Measurements from ENCODE around the gene MNAT1. TPM values are rescaled to one million over a fixed set of nuclear protein-coding genes. Genes with fewer than 3 reads are reported as not detected.
"Not testable (repeated sequence)": the region's sequence is repeated elsewhere in the genome, so short reads cannot be mapped to it uniquely, and the experiment has no call there.

Gene MNAT1
- polyA plus RNA-seq, 1 donor from 2014 or later = 104 TPM

- no peak overlapping the region for H3K4me2 ChIP-seq (ENCODE audit: low read length)
These were observed 111.0 kb downstream of the MNAT1 start for GRCh38 chr14:60845523-60845922.

GRCh38 chr14:60848066-60848465 is 113.5 kb downstream of the MNAT1 start:
- Histone ChIP-seq H3K4me3 (ENCODE audit: low read length) (no peak overlapping the region), H2AFZ (ENCODE audit: low read depth, low read length) (no peak overlapping the region), H3K27ac (ENCODE audit: low read length) (no peak overlapping the region), H3K36me3 (ENCODE audit: insufficient read depth, low read length) (no peaks in the 10 kb centered on the region), H3K9me3 (ENCODE audit: low read length) (no peaks in the 10 kb centered on the region), H4K20me1 (ENCODE audit: insufficient read depth) (no peaks in the 10 kb centered on the region), H3K27me3 (ENCODE audit: insufficient read depth, low read depth, low read length) (no peaks in the 10 kb centered on the region), H3K9me2 (ENCODE audit: insufficient read depth, low read length) (no peaks in the 10 kb centered on the region), H3F3A (ENCODE audit: insufficient read depth, low read length, poor library complexity, severe bottlenecking) (no peaks in the 10 kb centered on the region), H3K9ac (ENCODE audit: low read length) (no peak overlapping the region), H3K79me2 (replicated peaks; ENCODE audit: insufficient read depth, low read length) (no peaks in the 10 kb centered on the region), H3K4me2 (ENCODE audit: low read length) (no peak overlapping the region)
- TF ChIP-seq RAD21 (conservative IDR thresholded peaks at IDR 0.05) (no peak), CTCF (IDR thresholded peaks at IDR 0.05; ENCODE audit: poor library complexity, severe bottlenecking) (no peak), MXI1 (conservative IDR thresholded peaks at IDR 0.05; ENCODE audit: poor library complexity, severe bottlenecking) (no peak), REST (IDR thresholded peaks at IDR 0.05; ENCODE audit: borderline replicate concordance) (no peak), SMC3 (conservative IDR thresholded peaks at IDR 0.05; ENCODE audit: poor library complexity) (no peak), EP300 (conservative IDR thresholded peaks at IDR 0.05; ENCODE audit: poor library complexity, severe bottlenecking) (no peak)

More at GRCh38 chr14:60845523-60845922, 111.0 kb downstream of the MNAT1 start:
- Histone ChIP-seq H3K27me3 (ENCODE audit: insufficient read depth, low read depth, low read length) (no peaks in the 10 kb centered on the region), H3K4me3 (ENCODE audit: low read length) (no peak overlapping the region), H3K79me2 (replicated peaks; ENCODE audit: insufficient read depth, low read length) (no peaks in the 10 kb centered on the region), H3K36me3 (ENCODE audit: insufficient read depth, low read length) (no peaks in the 10 kb centered on the region), H3K9ac (ENCODE audit: low read length) (no peak overlapping the region), H3K27ac (ENCODE audit: low read length) (no peak overlapping the region), H3K9me3 (ENCODE audit: low read length) (no peaks in the 10 kb centered on the region), H2AFZ (ENCODE audit: low read depth, low read length) (no peak overlapping the region), H3F3A (ENCODE audit: insufficient read depth, low read length, poor library complexity, severe bottlenecking) (no peaks in the 10 kb centered on the region), H4K20me1 (ENCODE audit: insufficient read depth) (no peaks in the 10 kb centered on the region), H3K9me2 (ENCODE audit: insufficient read depth, low read length) (no peaks in the 10 kb centered on the region)
- TF ChIP-seq SMC3 (conservative IDR thresholded peaks at IDR 0.05; ENCODE audit: poor library complexity) (no peak), POLR2AphosphoS5 (IDR thresholded peaks at IDR 0.05) (no peak), EZH2 (IDR thresholded peaks at IDR 0.05; ENCODE audit: borderline replicate concordance, insufficient read depth, low read length, poor library complexity, severe bottlenecking) (no peak), CTCF (IDR thresholded peaks at IDR 0.05; ENCODE audit: poor library complexity, severe bottlenecking) (no peak), MXI1 (conservative IDR thresholded peaks at IDR 0.05; ENCODE audit: poor library complexity, severe bottlenecking) (no peak), REST (IDR thresholded peaks at IDR 0.05; ENCODE audit: borderline replicate concordance) (no peak), RAD21 (conservative IDR thresholded peaks at IDR 0.05) (no peak), EP300 (conservative IDR thresholded peaks at IDR 0.05; ENCODE audit: poor library complexity, severe bottlenecking) (no peak), TAF1 (IDR thresholded peaks at IDR 0.05; ENCODE audit: low read depth) (no peak)

- H3K79me2 ChIP-seq (replicated peaks; ENCODE audit: insufficient read depth, low read length); H3K9me3 ChIP-seq (ENCODE audit: low read length); H4K20me1 ChIP-seq (ENCODE audit: insufficient read depth); H3K27ac ChIP-seq (ENCODE audit: low read length); H2AFZ ChIP-seq (ENCODE audit: low read depth, low read length); H3K4me3 ChIP-seq (ENCODE audit: low read length); H3K36me3 ChIP-seq (ENCODE audit: insufficient read depth, low read length); H3K9me2 ChIP-seq (ENCODE audit: insufficient read depth, low read length); H3K27me3 ChIP-seq (ENCODE audit: insufficient read depth, low read depth, low read length); H3K9ac ChIP-seq (ENCODE audit: low read length); H3F3A ChIP-seq (ENCODE audit: insufficient read depth, low read length, poor library complexity, severe bottlenecking); H3K4me2 ChIP-seq (ENCODE audit: low read length): not testable (repeated sequence)
These were observed 117.1 kb downstream of the MNAT1 start for GRCh38 chr14:60851692-60852091.
